HepG2 (cell line): ENCODE results near the gene MCM8. TPM values are rescaled to one million over a fixed set of nuclear protein-coding genes. Genes with fewer than 3 reads are reported as not detected.

Experiments used
- ARNT ChIP-seq: fragments of 450-650 bp; IDR thresholded peaks from 2 replicates; pipeline ENCODE4 v1.6.1; 2017
- E2F2 ChIP-seq: sonication (generic); formaldehyde crosslinking; IDR thresholded peaks from 2 replicates; pipeline ENCODE4 v1.4.0; 2020; ENCODE audit warnings: missing genetic modification reagents, borderline replicate concordance
- HIC2 ChIP-seq: sonication (generic); formaldehyde crosslinking; IDR thresholded peaks from 2 replicates; pipeline ENCODE4 v1.9.0; 2022; ENCODE audit warnings: low read depth, missing genetic modification reagents
- HINFP ChIP-seq: sonication (generic); formaldehyde crosslinking; IDR thresholded peaks from 2 replicates; pipeline ENCODE4 v1.4.0; 2020; ENCODE audit warnings: low read depth, mild to moderate bottlenecking, missing genetic modification reagents
- HNRNPL ChIP-seq: fragments of 200-400 bp; formaldehyde crosslinking; IDR thresholded peaks from 2 replicates; pipeline ENCODE4 v1.6.1; 2017; ENCODE audit warnings: mild to moderate bottlenecking, low read depth, low read length
- IKZF1 ChIP-seq: fragments of 450-650 bp; IDR thresholded peaks from 2 replicates; pipeline ENCODE4 v1.7.1; 2016
- POLR2A ChIP-seq, 2 experiments: IDR thresholded peaks; 2 replicates each; pipeline ENCODE4 v1.6.1; 2011; ENCODE audit warnings: low read depth in 2 of 2, low read length in 2 of 2, mild to moderate bottlenecking in 1 of 2, moderate library complexity in 1 of 2; ENCODE audit not compliant: insufficient read depth in 1 of 2
- TCF7 ChIP-seq: sonication (generic); IDR thresholded peaks from 2 replicates; pipeline ENCODE4 v1.6.1; 2016; ENCODE audit warnings: antibody characterized with exemption, low read depth
- ZNF225 ChIP-seq: sonication (generic); formaldehyde crosslinking; IDR thresholded peaks from 2 replicates; pipeline ENCODE4 v1.4.0; 2020; ENCODE audit warnings: mild to moderate bottlenecking, missing genetic modification reagents
- ZNF260 ChIP-seq: sonication (generic); formaldehyde crosslinking; IDR thresholded peaks from 2 replicates; pipeline ENCODE4 v1.4.0; 2020; ENCODE audit warnings: missing genetic modification reagents, low read depth, mild to moderate bottlenecking, borderline replicate concordance
- ZNF512 ChIP-seq: sonication (generic); formaldehyde crosslinking; IDR thresholded peaks from 2 replicates; pipeline ENCODE4 v1.4.0; 2020; ENCODE audit warnings: mild to moderate bottlenecking, missing genetic modification reagents
- ZNF562 ChIP-seq: sonication (generic); formaldehyde crosslinking; IDR thresholded peaks from 2 replicates; pipeline ENCODE4 v1.8.0; 2022; ENCODE audit warnings: missing genetic modification reagents, borderline replicate concordance
- ZNF670 ChIP-seq: sonication (generic); formaldehyde crosslinking; IDR thresholded peaks from 2 replicates; pipeline ENCODE4 v1.8.0; 2022; ENCODE audit warnings: mild to moderate bottlenecking, missing genetic modification reagents, borderline replicate concordance
- ZNF780A ChIP-seq: sonication (generic); formaldehyde crosslinking; IDR thresholded peaks from 2 replicates; pipeline ENCODE4 v1.8.0; 2022; ENCODE audit warnings: mild to moderate bottlenecking, missing genetic modification reagents, moderate library complexity
- polyA plus RNA-seq, 8 experiments: library from polyadenylated mRNA; depleted of rRNA in 3 of 8; stranded (reverse) in 7 of 8; unstranded in 1 of 8; fragments of >200 nt; fragmentation: Illumina TruSeq in 4 of 8; extraction: Trizol in 4 of 8; gene quantifications; 2 replicates each; pipeline versions ENCODE4 v1.2.1 to v1.2.3, GENCODE V29; 2011 to 2016; ENCODE audit warnings: low read depth in 4 of 8, missing spikeins in 1 of 8, mixed read lengths in 1 of 8; ENCODE audit not compliant: insufficient read depth in 1 of 8
- total RNA-seq, 5 experiments: library from RNA; depleted of rRNA; stranded (reverse); fragments of >200 nt; fragmentation: Illumina TruSeq; extraction: Trizol; gene quantifications; 2 replicates each; pipeline ENCODE4 v1.2.3, GENCODE V29; 2016; ENCODE audit warnings: low read depth in 1 of 5
- TF ChIP-seq, protein P1 (sequence below): fragments of 450-650 bp; IDR thresholded peaks from 2 replicates; pipeline ENCODE4 v1.6.1; 2016
- TF ChIP-seq, protein P2 (sequence below): sonication (generic); formaldehyde crosslinking; conservative IDR thresholded peaks from 2 replicates; pipeline ENCODE4 v1.4.0; 2020; ENCODE audit warnings: missing genetic modification reagents
- TF ChIP-seq, protein P3 (sequence below): sonication (generic); formaldehyde crosslinking; IDR thresholded peaks from 2 replicates; pipeline ENCODE4 v1.4.0; 2020; ENCODE audit warnings: missing genetic modification reagents

Gene MCM8
- total and polyA plus RNA-seq, 2 of the 13 experiments (the other 11 are each of a cell fraction or from before 2014, with no cell fraction given) = 11.5 to 59.3 TPM

- TF ChIP-seq HINFP (CRISPR knock-in tag) (peak; percentile 94), ZNF225 (CRISPR knock-in tag) (peak; percentile 70; the same call in 1 of the 2 replicates), ZNF512 (CRISPR knock-in tag) (no peak), HNRNPL (peak; percentile 44; the same call in 1 of the 2 replicates), ZNF562 (CRISPR knock-in tag) (peak; percentile 72; the same call in 1 of the 2 replicates), IKZF1 (no peak), POLR2A (IDR thresholded peaks at IDR 0.05; ENCODE audit: insufficient read depth in 1 of 2, low read depth in 2 of 2, low read length in 2 of 2) (peak; percentile 86 to 92; a peak in 3 of 4 replicates), E2F2 (no peak; the same call in 1 of the 2 replicates), ZNF260 (CRISPR knock-in tag) (no peak), ARNT (no peak), ZNF780A (CRISPR knock-in tag) (no peak), HIC2 (CRISPR knock-in tag) (no peak), TCF7 (no peak), ZNF670 (CRISPR knock-in tag) (peak; percentile 88; the same call in 1 of the 2 replicates)
- TF ChIP-seq, protein P1, sequence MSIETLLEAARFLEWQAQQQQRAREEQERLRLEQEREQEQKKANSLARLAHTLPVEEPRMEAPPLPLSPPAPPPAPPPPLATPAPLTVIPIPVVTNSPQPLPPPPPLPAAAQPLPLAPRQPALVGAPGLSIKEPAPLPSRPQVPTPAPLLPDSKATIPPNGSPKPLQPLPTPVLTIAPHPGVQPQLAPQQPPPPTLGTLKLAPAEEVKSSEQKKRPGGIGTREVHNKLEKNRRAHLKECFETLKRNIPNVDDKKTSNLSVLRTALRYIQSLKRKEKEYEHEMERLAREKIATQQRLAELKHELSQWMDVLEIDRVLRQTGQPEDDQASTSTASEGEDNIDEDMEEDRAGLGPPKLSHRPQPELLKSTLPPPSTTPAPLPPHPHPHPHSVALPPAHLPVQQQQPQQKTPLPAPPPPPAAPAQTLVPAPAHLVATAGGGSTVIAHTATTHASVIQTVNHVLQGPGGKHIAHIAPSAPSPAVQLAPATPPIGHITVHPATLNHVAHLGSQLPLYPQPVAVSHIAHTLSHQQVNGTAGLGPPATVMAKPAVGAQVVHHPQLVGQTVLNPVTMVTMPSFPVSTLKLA = peak; percentile 97
- TF ChIP-seq, protein P2, sequence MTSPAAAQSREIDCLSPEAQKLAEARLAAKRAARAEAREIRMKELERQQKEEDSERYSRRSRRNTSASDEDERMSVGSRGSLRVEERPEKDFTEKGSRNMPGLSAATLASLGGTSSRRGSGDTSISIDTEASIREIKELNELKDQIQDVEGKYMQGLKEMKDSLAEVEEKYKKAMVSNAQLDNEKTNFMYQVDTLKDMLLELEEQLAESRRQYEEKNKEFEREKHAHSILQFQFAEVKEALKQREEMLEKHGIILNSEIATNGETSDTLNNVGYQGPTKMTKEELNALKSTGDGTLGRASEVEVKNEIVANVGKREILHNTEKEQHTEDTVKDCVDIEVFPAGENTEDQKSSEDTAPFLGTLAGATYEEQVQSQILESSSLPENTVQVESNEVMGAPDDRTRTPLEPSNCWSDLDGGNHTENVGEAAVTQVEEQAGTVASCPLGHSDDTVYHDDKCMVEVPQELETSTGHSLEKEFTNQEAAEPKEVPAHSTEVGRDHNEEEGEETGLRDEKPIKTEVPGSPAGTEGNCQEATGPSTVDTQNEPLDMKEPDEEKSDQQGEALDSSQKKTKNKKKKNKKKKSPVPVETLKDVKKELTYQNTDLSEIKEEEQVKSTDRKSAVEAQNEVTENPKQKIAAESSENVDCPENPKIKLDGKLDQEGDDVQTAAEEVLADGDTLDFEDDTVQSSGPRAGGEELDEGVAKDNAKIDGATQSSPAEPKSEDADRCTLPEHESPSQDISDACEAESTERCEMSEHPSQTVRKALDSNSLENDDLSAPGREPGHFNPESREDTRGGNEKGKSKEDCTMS (CRISPR knock-in tag) = peak; percentile 79; the same call in 1 of the 2 replicates
- TF ChIP-seq, protein P3, sequence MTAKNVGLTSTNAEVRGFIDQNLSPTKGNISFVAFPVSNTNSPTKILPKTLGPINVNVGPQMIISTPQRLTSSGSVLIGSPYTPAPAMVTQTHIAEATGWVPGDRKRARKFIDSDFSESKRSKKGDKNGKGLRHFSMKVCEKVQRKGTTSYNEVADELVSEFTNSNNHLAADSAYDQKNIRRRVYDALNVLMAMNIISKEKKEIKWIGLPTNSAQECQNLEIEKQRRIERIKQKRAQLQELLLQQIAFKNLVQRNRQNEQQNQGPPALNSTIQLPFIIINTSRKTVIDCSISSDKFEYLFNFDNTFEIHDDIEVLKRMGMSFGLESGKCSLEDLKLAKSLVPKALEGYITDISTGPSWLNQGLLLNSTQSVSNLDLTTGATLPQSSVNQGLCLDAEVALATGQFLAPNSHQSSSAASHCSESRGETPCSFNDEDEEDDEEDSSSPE (CRISPR knock-in tag) = peak; percentile 99
These were observed at the start of gene MCM8, which contains the start of gene TRMT6 (continued) for GRCh38 chr20:5950271-5951031.
